IPS-15b (cell line): Measurements from ENCODE around the gene GINS3.

ENCODE experiments used
- H3K27me3 ChIP-seq: one replicate; pipeline ENCODE4 v1.6.1; 2013; ENCODE audit warnings: low read length; ENCODE audit not compliant: control insufficient read depth, insufficient read depth
- H3K36me3 ChIP-seq: one replicate; pipeline ENCODE4 v1.6.1; 2013; ENCODE audit warnings: low read length; ENCODE audit not compliant: control insufficient read depth, insufficient read depth
- H3K4me1 ChIP-seq: one replicate; pipeline ENCODE4 v1.6.1; 2013; ENCODE audit warnings: mild to moderate bottlenecking, low read length; ENCODE audit not compliant: control insufficient read depth, insufficient read depth
- H3K4me3 ChIP-seq: one replicate; pipeline ENCODE4 v1.5.1; 2013; ENCODE audit warnings: low read depth, low read length
- H3K9ac ChIP-seq: one replicate; pipeline ENCODE4 v1.6.1; 2013; ENCODE audit warnings: low read depth, mild to moderate bottlenecking, low read length
- H3K9me3 ChIP-seq: one replicate; pipeline ENCODE4 v1.6.1; 2013; ENCODE audit warnings: mild to moderate bottlenecking, low read length; ENCODE audit not compliant: control insufficient read depth, insufficient read depth

Gene GINS3

DNA sequence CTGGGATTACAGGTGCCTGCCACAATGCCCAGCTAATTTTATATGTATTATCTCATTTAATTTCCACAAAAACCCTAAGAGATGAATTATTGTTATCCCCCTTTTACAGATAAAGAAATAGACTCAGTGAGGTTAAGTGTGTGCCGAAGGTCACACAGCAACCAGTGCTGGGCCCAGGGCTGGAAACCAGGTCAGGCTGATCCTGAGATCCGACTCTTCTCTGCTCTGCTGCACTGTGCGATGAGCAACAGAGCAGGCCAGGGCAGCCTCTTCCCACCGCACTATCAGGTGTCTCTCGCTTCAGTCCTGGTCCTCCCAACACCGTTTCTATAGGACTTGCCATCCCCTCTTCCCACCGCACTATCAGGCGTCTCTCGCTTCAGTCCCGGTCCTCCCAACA is 24.8 kb downstream of the GINS3 start:
- H3K9ac ChIP-seq: no peak overlapping the region
- H3K27me3 ChIP-seq: no peaks in the 10 kb centered on the region
- H3K9me3 ChIP-seq: no peaks in the 10 kb centered on the region
- H3K4me3 ChIP-seq: no peak overlapping the region
- no peaks in the 10 kb centered on the region for H3K36me3 ChIP-seq
- H3K4me1 ChIP-seq: peaks cover 8% of the 10 kb centered on the region

GRCh38 chr16:58417600-58417999 is 25.3 kb downstream of the GINS3 start:
- peaks cover 8% of the 10 kb centered on the region for H3K4me1 ChIP-seq
- no peak overlapping the region for H3K4me3 ChIP-seq
- H3K9ac ChIP-seq: no peak overlapping the region
- no peaks in the 10 kb centered on the region for H3K27me3 ChIP-seq
- H3K36me3 ChIP-seq: no peaks in the 10 kb centered on the region
- H3K9me3 ChIP-seq: no peaks in the 10 kb centered on the region

DNA sequence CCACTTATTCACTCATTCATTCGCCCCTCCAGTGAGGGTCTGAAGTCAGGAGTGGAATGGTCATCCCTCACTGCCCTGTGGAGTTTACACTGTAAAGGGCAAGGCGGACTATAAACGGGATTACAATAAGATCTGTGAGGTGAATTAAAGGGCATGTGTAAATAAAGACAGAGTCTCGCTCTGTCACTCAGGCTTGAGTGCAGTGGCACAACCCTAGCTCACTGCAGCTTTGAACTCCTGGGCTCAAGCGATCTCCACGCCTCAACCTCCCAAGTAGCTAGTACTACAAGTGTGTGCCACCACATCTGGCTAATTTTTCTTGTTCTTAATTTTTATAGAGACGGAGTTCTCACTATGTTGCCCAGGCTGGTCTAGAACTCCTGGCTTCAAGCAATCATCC is 25.8 kb downstream of the GINS3 start:
- no peak overlapping the region for H3K4me3 ChIP-seq
- no peaks in the 10 kb centered on the region for H3K27me3 ChIP-seq
- no peak overlapping the region for H3K9ac ChIP-seq
- H3K9me3 ChIP-seq: no peaks in the 10 kb centered on the region
- no peaks in the 10 kb centered on the region for H3K36me3 ChIP-seq
- peaks cover 8% of the 10 kb centered on the region for H3K4me1 ChIP-seq

- Histone ChIP-seq H3K4me3 (no peak overlapping the region), H3K27me3 (no peaks in the 10 kb centered on the region), H3K9ac (no peak overlapping the region), H3K9me3 (no peaks in the 10 kb centered on the region), H3K4me1 (peaks cover 8% of the 10 kb centered on the region), H3K36me3 (no peaks in the 10 kb centered on the region)
Observed at GRCh38 chr16:58418601-58419000, 26.3 kb downstream of the GINS3 start.

GRCh38 chr16:58419241-58419990 is 27.1 kb downstream of the GINS3 start:
- Histone ChIP-seq H3K36me3 (no peaks in the 10 kb centered on the region), H3K4me3 (no peak overlapping the region), H3K9me3 (no peaks in the 10 kb centered on the region), H3K4me1 (peaks cover 8% of the 10 kb centered on the region), H3K27me3 (no peaks in the 10 kb centered on the region), H3K9ac (no peak overlapping the region)

GRCh38 chr16:58421059-58421458 is 28.8 kb downstream of the GINS3 start:
- no peaks in the 10 kb centered on the region for H3K27me3 ChIP-seq
- H3K9me3 ChIP-seq: no peaks in the 10 kb centered on the region
- H3K4me1 ChIP-seq: peaks cover 8% of the 10 kb centered on the region
- no peak overlapping the region for H3K4me3 ChIP-seq
- H3K36me3 ChIP-seq: no peaks in the 10 kb centered on the region
- H3K9ac ChIP-seq: no peak overlapping the region

GRCh38 chr16:58421529-58421928 is 29.3 kb downstream of the GINS3 start:
- Histone ChIP-seq H3K27me3 (no peaks in the 10 kb centered on the region), H3K9ac (no peak overlapping the region), H3K9me3 (no peaks in the 10 kb centered on the region), H3K36me3 (no peaks in the 10 kb centered on the region), H3K4me1 (peaks cover 8% of the 10 kb centered on the region), H3K4me3 (no peak overlapping the region)

DNA sequence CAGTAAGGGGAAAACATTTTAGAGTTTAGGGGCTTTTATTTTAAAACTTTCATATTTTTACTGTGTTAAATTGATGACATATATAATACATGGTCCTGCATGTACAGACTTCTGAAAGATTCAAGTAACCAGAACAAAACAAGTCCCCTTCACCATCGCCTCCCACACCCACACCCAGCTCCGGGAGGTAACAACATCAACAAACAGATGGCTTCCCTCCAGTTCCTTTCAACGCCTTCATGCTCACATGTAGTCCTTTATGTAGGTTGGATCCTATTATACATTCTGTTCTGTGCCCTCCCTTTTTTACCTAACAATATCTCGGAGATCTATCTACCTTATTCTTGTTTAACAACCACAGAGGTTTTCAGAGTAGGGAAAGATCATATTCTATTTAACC is 30.5 kb downstream of the GINS3 start:
- H3K9ac ChIP-seq: no peak overlapping the region
- no peak overlapping the region for H3K4me3 ChIP-seq
- peaks cover 8% of the 10 kb centered on the region for H3K4me1 ChIP-seq
- H3K27me3 ChIP-seq: no peaks in the 10 kb centered on the region
- H3K36me3 ChIP-seq: no peaks in the 10 kb centered on the region
- no peaks in the 10 kb centered on the region for H3K9me3 ChIP-seq

- Histone ChIP-seq H3K9ac (no peak overlapping the region), H3K9me3 (no peaks in the 10 kb centered on the region), H3K4me3 (no peak overlapping the region), H3K4me1 (peaks cover 2% of the 10 kb centered on the region), H3K27me3 (no peaks in the 10 kb centered on the region), H3K36me3 (no peaks in the 10 kb centered on the region)
Observed at GRCh38 chr16:58425245-58425644, 33.0 kb downstream of the GINS3 start.

DNA sequence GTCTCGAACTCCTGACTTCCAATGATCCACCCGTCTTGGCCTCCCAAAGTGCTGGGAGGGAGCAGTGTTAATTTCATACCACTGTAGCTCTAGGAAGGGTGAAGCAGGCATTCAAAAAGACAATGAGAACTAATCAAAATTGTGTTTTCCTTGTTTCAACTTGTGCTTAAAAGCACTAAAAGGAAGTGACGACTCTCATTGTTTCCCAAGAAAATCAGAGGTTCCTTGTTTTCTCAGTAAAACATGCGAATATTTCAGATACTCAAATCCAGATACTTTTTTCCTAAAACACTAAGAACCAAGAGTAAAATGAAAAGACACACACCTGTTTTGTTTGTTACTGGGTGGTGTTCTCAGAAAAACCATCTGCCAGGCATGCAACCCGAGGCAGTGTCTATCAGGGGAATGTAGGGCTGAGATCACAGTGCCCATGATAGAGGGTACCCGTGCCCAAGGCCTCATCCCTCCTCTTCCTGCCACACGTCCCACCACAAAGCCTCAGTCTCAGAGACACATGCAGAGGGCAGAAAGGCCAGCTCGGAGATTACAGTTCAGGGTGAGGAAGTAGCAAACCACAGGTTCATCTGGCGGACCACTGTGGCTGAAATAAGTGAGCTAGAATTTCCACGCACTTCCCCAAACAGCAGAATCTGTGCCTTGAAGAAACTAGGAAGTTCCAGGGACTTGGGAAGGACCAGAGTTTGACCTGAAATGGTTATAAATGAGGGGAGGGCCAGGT is 33.7 kb downstream of the GINS3 start:
- Histone ChIP-seq H3K4me3 (no peak overlapping the region), H3K36me3 (no peaks in the 10 kb centered on the region), H3K27me3 (no peaks in the 10 kb centered on the region), H3K9ac (no peak overlapping the region), H3K4me1 (peaks cover 2% of the 10 kb centered on the region), H3K9me3 (no peaks in the 10 kb centered on the region)

- Histone ChIP-seq H3K36me3 (no peaks in the 10 kb centered on the region), H3K4me3 (no peak overlapping the region), H3K27me3 (no peaks in the 10 kb centered on the region), H3K9ac (no peak overlapping the region), H3K9me3 (no peaks in the 10 kb centered on the region), H3K4me1 (peaks cover 2% of the 10 kb centered on the region)
Observed at GRCh38 chr16:58426966-58427365, 34.7 kb downstream of the GINS3 start.
